ENCODE measurements around the gene MYH11. TPM values are rescaled to one million over a fixed set of nuclear protein-coding genes. Genes with fewer than 3 reads are reported as not detected.

Gene MYH11
- total and polyA plus RNA-seq, 2 of the 13 experiments (the other 11 are each of a cell fraction or from before 2014, with no cell fraction given): not detected

DNA sequence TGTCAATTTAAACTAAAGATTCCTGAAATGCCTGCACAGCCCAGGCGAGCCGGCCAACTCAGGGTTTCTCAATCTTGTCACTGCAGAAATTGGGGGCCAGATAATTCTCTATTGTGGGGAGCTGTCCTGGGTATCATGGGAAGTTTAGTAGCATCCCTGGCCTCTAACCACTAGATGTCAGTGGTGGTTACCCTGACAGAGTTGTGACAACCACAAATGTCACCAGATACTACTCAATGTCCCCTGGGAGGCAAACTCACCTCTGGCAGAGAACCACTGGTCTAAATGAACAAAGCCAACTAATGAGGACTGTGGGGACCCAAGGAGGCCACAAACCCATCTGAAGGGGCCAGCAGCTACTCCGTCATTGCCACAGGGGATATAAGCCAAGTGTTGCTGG lies 90.9 kb downstream of the MYH11 start (continued):
- TF ChIP-seq, protein P1, sequence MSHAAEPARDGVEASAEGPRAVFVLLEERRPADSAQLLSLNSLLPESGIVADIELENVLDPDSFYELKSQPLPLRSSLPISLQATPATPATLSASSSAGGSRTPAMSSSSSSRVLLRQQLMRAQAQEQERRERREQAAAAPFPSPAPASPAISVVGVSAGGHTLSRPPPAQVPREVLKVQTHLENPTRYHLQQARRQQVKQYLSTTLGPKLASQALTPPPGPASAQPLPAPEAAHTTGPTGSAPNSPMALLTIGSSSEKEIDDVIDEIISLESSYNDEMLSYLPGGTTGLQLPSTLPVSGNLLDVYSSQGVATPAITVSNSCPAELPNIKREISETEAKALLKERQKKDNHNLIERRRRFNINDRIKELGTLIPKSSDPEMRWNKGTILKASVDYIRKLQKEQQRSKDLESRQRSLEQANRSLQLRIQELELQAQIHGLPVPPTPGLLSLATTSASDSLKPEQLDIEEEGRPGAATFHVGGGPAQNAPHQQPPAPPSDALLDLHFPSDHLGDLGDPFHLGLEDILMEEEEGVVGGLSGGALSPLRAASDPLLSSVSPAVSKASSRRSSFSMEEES (CRISPR knock-in tag; IDR thresholded peaks at IDR 0.05): 0 out of 2 replicates have a peak, but pooled peaks have one; percentile 29
- TF ChIP-seq ZNF709 (CRISPR knock-in tag; IDR thresholded peaks at IDR 0.05) (no peak), ZNF350 (CRISPR knock-in tag; IDR thresholded peaks at IDR 0.05; ENCODE audit: borderline replicate concordance, low read depth) (no peak), ELF4 (CRISPR knock-in tag; IDR thresholded peaks at IDR 0.05; ENCODE audit: borderline replicate concordance) (no peak), SNAI1 (CRISPR knock-in tag; IDR thresholded peaks at IDR 0.05; ENCODE audit: borderline replicate concordance) (no peak), ZNF382 (CRISPR knock-in tag; IDR thresholded peaks at IDR 0.05; ENCODE audit: borderline replicate concordance) (no peak), ZNF850 (CRISPR knock-in tag; conservative IDR thresholded peaks at IDR 0.05) (no peak), DR1 (CRISPR knock-in tag; IDR thresholded peaks at IDR 0.05) (no peak), ONECUT2 (CRISPR knock-in tag; IDR thresholded peaks at IDR 0.05) (no peak), ZNF543 (CRISPR knock-in tag; IDR thresholded peaks at IDR 0.05) (no peak), ZNF432 (CRISPR knock-in tag; IDR thresholded peaks at IDR 0.05; ENCODE audit: borderline replicate concordance) (no peak), KMT2B (CRISPR knock-in tag; IDR thresholded peaks at IDR 0.05) (no peak), MAZ (IDR thresholded peaks at IDR 0.05; ENCODE audit: borderline replicate concordance, low read depth, low read length) (no peak), MAZ (CRISPR knock-in tag; IDR thresholded peaks at IDR 0.05; ENCODE audit: low read depth) (peak; percentile 39; the same call in 1 of the 2 replicates), FOXA1 (IDR thresholded peaks at IDR 0.05) (no peak), FOXA1 (CRISPR knock-in tag; IDR thresholded peaks at IDR 0.05) (no peak), ZNF501 (CRISPR knock-in tag; IDR thresholded peaks at IDR 0.05) (peak; percentile 52; the same call in 1 of the 2 replicates), ZBTB3 (CRISPR knock-in tag; IDR thresholded peaks at IDR 0.05; ENCODE audit: borderline replicate concordance, low read depth) (no peak), ZMYM2 (CRISPR knock-in tag; IDR thresholded peaks at IDR 0.05) (no peak), XRCC5 (optimal IDR thresholded peaks at IDR 0.05; ENCODE audit: low read length) (peak; percentile 47)
- TF ChIP-seq, protein P2, sequence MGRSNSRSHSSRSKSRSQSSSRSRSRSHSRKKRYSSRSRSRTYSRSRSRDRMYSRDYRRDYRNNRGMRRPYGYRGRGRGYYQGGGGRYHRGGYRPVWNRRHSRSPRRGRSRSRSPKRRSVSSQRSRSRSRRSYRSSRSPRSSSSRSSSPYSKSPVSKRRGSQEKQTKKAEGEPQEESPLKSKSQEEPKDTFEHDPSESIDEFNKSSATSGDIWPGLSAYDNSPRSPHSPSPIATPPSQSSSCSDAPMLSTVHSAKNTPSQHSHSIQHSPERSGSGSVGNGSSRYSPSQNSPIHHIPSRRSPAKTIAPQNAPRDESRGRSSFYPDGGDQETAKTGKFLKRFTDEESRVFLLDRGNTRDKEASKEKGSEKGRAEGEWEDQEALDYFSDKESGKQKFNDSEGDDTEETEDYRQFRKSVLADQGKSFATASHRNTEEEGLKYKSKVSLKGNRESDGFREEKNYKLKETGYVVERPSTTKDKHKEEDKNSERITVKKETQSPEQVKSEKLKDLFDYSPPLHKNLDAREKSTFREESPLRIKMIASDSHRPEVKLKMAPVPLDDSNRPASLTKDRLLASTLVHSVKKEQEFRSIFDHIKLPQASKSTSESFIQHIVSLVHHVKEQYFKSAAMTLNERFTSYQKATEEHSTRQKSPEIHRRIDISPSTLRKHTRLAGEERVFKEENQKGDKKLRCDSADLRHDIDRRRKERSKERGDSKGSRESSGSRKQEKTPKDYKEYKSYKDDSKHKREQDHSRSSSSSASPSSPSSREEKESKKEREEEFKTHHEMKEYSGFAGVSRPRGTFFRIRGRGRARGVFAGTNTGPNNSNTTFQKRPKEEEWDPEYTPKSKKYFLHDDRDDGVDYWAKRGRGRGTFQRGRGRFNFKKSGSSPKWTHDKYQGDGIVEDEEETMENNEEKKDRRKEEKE (IDR thresholded peaks at IDR 0.05): no peak
- TF ChIP-seq, protein P3, sequence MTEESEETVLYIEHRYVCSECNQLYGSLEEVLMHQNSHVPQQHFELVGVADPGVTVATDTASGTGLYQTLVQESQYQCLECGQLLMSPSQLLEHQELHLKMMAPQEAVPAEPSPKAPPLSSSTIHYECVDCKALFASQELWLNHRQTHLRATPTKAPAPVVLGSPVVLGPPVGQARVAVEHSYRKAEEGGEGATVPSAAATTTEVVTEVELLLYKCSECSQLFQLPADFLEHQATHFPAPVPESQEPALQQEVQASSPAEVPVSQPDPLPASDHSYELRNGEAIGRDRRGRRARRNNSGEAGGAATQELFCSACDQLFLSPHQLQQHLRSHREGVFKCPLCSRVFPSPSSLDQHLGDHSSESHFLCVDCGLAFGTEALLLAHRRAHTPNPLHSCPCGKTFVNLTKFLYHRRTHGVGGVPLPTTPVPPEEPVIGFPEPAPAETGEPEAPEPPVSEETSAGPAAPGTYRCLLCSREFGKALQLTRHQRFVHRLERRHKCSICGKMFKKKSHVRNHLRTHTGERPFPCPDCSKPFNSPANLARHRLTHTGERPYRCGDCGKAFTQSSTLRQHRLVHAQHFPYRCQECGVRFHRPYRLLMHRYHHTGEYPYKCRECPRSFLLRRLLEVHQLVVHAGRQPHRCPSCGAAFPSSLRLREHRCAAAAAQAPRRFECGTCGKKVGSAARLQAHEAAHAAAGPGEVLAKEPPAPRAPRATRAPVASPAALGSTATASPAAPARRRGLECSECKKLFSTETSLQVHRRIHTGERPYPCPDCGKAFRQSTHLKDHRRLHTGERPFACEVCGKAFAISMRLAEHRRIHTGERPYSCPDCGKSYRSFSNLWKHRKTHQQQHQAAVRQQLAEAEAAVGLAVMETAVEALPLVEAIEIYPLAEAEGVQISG (CRISPR knock-in tag; IDR thresholded peaks at IDR 0.05): no peak
- TF ChIP-seq, protein P4, sequence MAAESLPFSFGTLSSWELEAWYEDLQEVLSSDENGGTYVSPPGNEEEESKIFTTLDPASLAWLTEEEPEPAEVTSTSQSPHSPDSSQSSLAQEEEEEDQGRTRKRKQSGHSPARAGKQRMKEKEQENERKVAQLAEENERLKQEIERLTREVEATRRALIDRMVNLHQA (CRISPR knock-in tag; IDR thresholded peaks at IDR 0.05): no peak

Data from HepG2 (cell line).